Activated T-helper 17 cell treated with anti-CD3 and anti-CD28 coated beads, Interleukin-2, amount 50 U/mL, for 72 hours (primary cell): ENCODE measurements around the gene NUP160. TPM values are rescaled to one million over a fixed set of nuclear protein-coding genes. Genes with fewer than 3 reads are reported as not detected.
"Not testable (repeated sequence)": the region's sequence is repeated elsewhere in the genome, so short reads cannot be mapped to it uniquely, and the experiment has no call there.

Experiments
- ATAC-seq: fragments of 150-1000 bp; cut with Tn5 transposase; replicated peaks from 2 replicates; pipeline ENCODE4 v1.10.0; 2021; ENCODE audit warnings: mild to moderate bottlenecking, moderate library complexity
- H3K27ac Mint-ChIP-seq: one replicate; pipeline ENCODE4 v1.8.0; 2022; ENCODE audit warnings: mixed read lengths
- H3K27me3 Mint-ChIP-seq: one replicate; pipeline ENCODE4 v1.8.0; 2022; ENCODE audit warnings: mixed read lengths
- H3K36me3 Mint-ChIP-seq: one replicate; pipeline ENCODE4 v1.8.0; 2022; ENCODE audit warnings: low read depth, mild to moderate bottlenecking, mixed read lengths
- H3K4me1 Mint-ChIP-seq: one replicate; pipeline ENCODE4 v1.8.0; 2022; ENCODE audit warnings: mixed read lengths
- H3K4me3 Mint-ChIP-seq: one replicate; pipeline ENCODE4 v1.8.0; 2022; ENCODE audit warnings: mild to moderate bottlenecking, mixed read lengths
- H3K9me3 Mint-ChIP-seq: one replicate; pipeline ENCODE4 v1.8.0; 2022; ENCODE audit warnings: mixed read lengths
- total RNA-seq, 2 donors: library from RNA; stranded (reverse); gene quantifications; one replicate each; pipeline ENCODE4 v1.2.3, GENCODE V29; 2022

Gene NUP160
- total RNA-seq, 2 donors from 2014 or later, result 61.9 to 77.7 TPM

DNA sequence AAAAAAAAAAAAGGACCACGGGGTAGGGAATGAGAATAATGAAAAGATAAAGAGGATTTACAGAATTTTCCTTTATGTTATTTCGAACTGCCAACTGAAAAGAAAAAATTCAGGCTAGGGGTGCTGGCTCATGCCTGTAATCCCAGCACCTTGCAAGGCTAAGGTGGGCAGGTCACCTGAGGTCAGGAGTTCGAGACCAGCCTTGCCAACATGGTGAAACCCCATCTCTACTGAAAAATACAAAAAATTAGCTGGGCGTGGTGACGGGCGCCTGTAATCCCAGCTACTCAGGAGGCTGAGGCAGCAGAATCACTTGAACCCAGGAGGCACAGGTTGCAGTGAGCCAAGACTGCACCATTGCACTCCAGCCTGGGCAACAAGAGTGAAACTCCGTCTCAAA is 105.7 kb downstream of the NUP160 start:
- H3K36me3 Mint-ChIP-seq, result peaks cover 98% of the 10 kb centered on the region
- not testable (repeated sequence) for H3K9me3 Mint-ChIP-seq, H3K4me3 Mint-ChIP-seq, ATAC-seq, H3K4me1 Mint-ChIP-seq, H3K27ac Mint-ChIP-seq, H3K27me3 Mint-ChIP-seq

- not testable (repeated sequence) for H3K4me3 Mint-ChIP-seq, H3K9me3 Mint-ChIP-seq, H3K4me1 Mint-ChIP-seq, H3K27ac Mint-ChIP-seq, ATAC-seq, H3K27me3 Mint-ChIP-seq
- H3K36me3 Mint-ChIP-seq, result peaks cover 98% of the 10 kb centered on the region
Observed at GRCh38 chr11:47737817-47738216, 110.3 kb downstream of the NUP160 start.

GRCh38 chr11:47732271-47732670 is 115.9 kb downstream of the NUP160 start:
- Mint-ChIP-seq H3K36me3 (peaks cover 100% of the 10 kb centered on the region), H3K4me1 (peaks cover 6% of the 10 kb centered on the region), H3K27me3 (no peaks in the 10 kb centered on the region), H3K4me3 (no peak overlapping the region), H3K9me3 (no peaks in the 10 kb centered on the region), H3K27ac (no peak overlapping the region)
- no peak for ATAC-seq

- no peaks in the 10 kb centered on the region for H3K9me3 Mint-ChIP-seq
- peaks cover 100% of the 10 kb centered on the region for H3K36me3 Mint-ChIP-seq
- no peak overlapping the region for H3K27ac Mint-ChIP-seq
- no peaks in the 10 kb centered on the region for H3K27me3 Mint-ChIP-seq
- H3K4me3 Mint-ChIP-seq, result no peak overlapping the region
- ATAC-seq, result no peak
- H3K4me1 Mint-ChIP-seq, result peaks cover 6% of the 10 kb centered on the region
Observed at GRCh38 chr11:47731475-47731874, 116.7 kb downstream of the NUP160 start.

Other genes starting within 250 kb of the NUP160 start
- 100 to 1,000 TPM in 1 of 2 donors, 10 to 100 TPM in 1; 91.2 to 173 TPM for gene MTCH2, start 205.8 kb downstream of the NUP160 start, total RNA-seq
- 1 to 10 TPM; 3.7 to 8.6 TPM for gene AGBL2, start 133.0 kb downstream of the NUP160 start, total RNA-seq
- gene FNBP4, start 81.0 kb downstream of the NUP160 start, total RNA-seq, result 100 to 1,000 TPM; 114 to 142 TPM
- 10 to 100 TPM; 36.1 to 52.8 TPM for gene PTPRJ, start 132.2 kb upstream of the NUP160 start, total RNA-seq